SK-N-SH (cell line): ENCODE data around the gene TGM5.

Experiments used
- CHD2 ChIP-seq: fragments of 150-350 bp; IDR thresholded peaks from 2 replicates; pipeline ENCODE4 v1.6.1; 2018; ENCODE audit warnings: low read length; ENCODE audit not compliant: partially characterized antibody
- ELF1 ChIP-seq: IDR thresholded peaks from 2 replicates; pipeline ENCODE4 v1.4.0; 2012
- EP300 ChIP-seq, 2 experiments: IDR thresholded peaks; 2 replicates each; pipeline versions ENCODE4 v1.4.0 to v1.6.1; 2012; ENCODE audit warnings: borderline replicate concordance in 1 of 2, low read depth in 1 of 2, low read length in 1 of 2
- EZH2phosphoT487 ChIP-seq: fragments of 200-600 bp; sonication (generic); IDR thresholded peaks from 2 replicates; pipeline ENCODE4 v1.6.1; 2017; ENCODE audit warnings: low read depth, mixed run types, mild to moderate bottlenecking, antibody characterized with exemption, moderate library complexity, borderline replicate concordance
- MEF2A ChIP-seq: IDR thresholded peaks from 2 replicates; pipeline ENCODE4 v1.4.0; 2012; ENCODE audit warnings: low read depth, borderline replicate concordance
- RAD21 ChIP-seq: IDR thresholded peaks from 2 replicates; pipeline ENCODE4 v1.6.1; 2012; ENCODE audit warnings: mild to moderate bottlenecking, low read length
- SIN3A ChIP-seq: IDR thresholded peaks from 2 replicates; pipeline ENCODE4 v1.6.1; 2012; ENCODE audit warnings: low read depth, mild to moderate bottlenecking, low read length, moderate library complexity, borderline replicate concordance
- SMC3 ChIP-seq: IDR thresholded peaks from 2 replicates; pipeline ENCODE4 v1.6.1; 2012; ENCODE audit warnings: low read depth, low read length, improper control_type of control experiment
- TAF1 ChIP-seq: IDR thresholded peaks from 2 replicates; pipeline ENCODE4 v1.6.1; 2012; ENCODE audit warnings: low read depth, mild to moderate bottlenecking, low read length, moderate library complexity, borderline replicate concordance
- TF ChIP-seq, protein P1 (sequence below): fragments of 200-600 bp; sonication (generic); IDR thresholded peaks from 2 replicates; pipeline ENCODE4 v1.6.1; 2017; ENCODE audit warnings: antibody characterized with exemption, mild to moderate bottlenecking, moderate library complexity
- TF ChIP-seq, protein P2 (sequence below): IDR thresholded peaks from 2 replicates; pipeline ENCODE4 v1.6.1; 2012; ENCODE audit warnings: mild to moderate bottlenecking, low read depth, low read length, moderate library complexity
- TF ChIP-seq, protein P3 (sequence below): IDR thresholded peaks from 2 replicates; pipeline ENCODE4; 2012

DNA sequence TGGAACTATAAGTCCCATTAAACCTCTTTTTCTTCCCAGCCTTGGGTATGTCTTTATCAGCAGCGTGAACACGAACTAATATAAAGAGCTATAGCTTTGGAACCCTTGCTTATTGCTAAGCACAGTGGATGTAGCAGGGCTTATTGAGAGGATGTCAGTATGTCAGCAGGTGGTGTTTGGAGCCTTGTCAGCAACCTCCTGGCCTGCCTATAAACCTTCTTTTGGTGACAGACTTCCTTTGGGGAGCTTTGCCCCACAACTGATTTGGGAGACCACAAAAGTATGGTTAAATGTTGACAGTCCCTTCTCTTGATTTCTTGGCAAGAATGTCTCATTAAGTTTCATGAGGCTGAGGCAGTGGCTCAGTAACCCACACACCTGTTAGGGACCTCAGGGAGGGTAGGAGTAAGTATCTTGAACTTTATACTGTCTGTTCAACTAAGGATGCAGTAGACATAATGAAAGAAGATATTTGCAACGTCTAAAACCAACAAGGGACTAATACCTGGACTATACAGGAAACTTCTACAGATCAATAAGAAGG, 66.7 kb downstream of the TGM5 start:
- TF ChIP-seq CHD2 = no peak
- TF ChIP-seq RAD21 = no peak
- TF ChIP-seq, protein P1, sequence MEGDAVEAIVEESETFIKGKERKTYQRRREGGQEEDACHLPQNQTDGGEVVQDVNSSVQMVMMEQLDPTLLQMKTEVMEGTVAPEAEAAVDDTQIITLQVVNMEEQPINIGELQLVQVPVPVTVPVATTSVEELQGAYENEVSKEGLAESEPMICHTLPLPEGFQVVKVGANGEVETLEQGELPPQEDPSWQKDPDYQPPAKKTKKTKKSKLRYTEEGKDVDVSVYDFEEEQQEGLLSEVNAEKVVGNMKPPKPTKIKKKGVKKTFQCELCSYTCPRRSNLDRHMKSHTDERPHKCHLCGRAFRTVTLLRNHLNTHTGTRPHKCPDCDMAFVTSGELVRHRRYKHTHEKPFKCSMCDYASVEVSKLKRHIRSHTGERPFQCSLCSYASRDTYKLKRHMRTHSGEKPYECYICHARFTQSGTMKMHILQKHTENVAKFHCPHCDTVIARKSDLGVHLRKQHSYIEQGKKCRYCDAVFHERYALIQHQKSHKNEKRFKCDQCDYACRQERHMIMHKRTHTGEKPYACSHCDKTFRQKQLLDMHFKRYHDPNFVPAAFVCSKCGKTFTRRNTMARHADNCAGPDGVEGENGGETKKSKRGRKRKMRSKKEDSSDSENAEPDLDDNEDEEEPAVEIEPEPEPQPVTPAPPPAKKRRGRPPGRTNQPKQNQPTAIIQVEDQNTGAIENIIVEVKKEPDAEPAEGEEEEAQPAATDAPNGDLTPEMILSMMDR = no peak
- TF ChIP-seq, protein P2, sequence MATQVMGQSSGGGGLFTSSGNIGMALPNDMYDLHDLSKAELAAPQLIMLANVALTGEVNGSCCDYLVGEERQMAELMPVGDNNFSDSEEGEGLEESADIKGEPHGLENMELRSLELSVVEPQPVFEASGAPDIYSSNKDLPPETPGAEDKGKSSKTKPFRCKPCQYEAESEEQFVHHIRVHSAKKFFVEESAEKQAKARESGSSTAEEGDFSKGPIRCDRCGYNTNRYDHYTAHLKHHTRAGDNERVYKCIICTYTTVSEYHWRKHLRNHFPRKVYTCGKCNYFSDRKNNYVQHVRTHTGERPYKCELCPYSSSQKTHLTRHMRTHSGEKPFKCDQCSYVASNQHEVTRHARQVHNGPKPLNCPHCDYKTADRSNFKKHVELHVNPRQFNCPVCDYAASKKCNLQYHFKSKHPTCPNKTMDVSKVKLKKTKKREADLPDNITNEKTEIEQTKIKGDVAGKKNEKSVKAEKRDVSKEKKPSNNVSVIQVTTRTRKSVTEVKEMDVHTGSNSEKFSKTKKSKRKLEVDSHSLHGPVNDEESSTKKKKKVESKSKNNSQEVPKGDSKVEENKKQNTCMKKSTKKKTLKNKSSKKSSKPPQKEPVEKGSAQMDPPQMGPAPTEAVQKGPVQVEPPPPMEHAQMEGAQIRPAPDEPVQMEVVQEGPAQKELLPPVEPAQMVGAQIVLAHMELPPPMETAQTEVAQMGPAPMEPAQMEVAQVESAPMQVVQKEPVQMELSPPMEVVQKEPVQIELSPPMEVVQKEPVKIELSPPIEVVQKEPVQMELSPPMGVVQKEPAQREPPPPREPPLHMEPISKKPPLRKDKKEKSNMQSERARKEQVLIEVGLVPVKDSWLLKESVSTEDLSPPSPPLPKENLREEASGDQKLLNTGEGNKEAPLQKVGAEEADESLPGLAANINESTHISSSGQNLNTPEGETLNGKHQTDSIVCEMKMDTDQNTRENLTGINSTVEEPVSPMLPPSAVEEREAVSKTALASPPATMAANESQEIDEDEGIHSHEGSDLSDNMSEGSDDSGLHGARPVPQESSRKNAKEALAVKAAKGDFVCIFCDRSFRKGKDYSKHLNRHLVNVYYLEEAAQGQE = no peak
- TF ChIP-seq SIN3A = no peak
- no peak for TF ChIP-seq EZH2phosphoT487
- TF ChIP-seq TAF1 = no peak
- TF ChIP-seq EP300 (IDR thresholded peaks at IDR 0.05; ENCODE audit: borderline replicate concordance in 1 of 2, low read depth in 1 of 2, low read length in 1 of 2) = no peak
- no peak for TF ChIP-seq SMC3
- TF ChIP-seq MEF2A = no peak
- TF ChIP-seq, protein P3, sequence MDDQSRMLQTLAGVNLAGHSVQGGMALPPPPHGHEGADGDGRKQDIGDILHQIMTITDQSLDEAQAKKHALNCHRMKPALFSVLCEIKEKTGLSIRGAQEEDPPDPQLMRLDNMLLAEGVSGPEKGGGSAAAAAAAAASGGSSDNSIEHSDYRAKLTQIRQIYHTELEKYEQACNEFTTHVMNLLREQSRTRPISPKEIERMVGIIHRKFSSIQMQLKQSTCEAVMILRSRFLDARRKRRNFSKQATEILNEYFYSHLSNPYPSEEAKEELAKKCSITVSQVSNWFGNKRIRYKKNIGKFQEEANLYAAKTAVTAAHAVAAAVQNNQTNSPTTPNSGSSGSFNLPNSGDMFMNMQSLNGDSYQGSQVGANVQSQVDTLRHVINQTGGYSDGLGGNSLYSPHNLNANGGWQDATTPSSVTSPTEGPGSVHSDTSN = no peak
- no peak for TF ChIP-seq ELF1
